CD4-positive, alpha-beta memory T cell (primary cell): ENCODE data around the gene SCARB2. TPM values are rescaled to one million over a fixed set of nuclear protein-coding genes. Genes with fewer than 3 reads are reported as not detected.

ENCODE experiments used
- CTCF ChIA-PET: fragments of 350-600 bp; sonication (Branson Sonifier 250); formaldehyde crosslinking; loops from one replicate; lab custom pipeline; 2021; ENCODE audit warnings: inconsistent platforms; ENCODE audit not compliant: partially characterized antibody; lab: Charles Lee
- POLR2A ChIA-PET: fragments of 350-600 bp; sonication (Branson Sonifier 250); formaldehyde crosslinking; loops from one replicate; lab custom pipeline; 2021; ENCODE audit not compliant: partially characterized antibody; lab: Charles Lee
- DNase-seq, 5 donors: peaks; one replicate each; pipeline versions ENCODE4 v3.0.0 to v3.0.0-alpha.2; 2020 to 2022; ENCODE audit warnings: mixed read lengths in 1 of 5
- H3K27ac ChIP-seq: one replicate; pipeline ENCODE4 v1.7.0; 2013; ENCODE audit warnings: low read depth, low read length
- H3K27me3 ChIP-seq: 2 replicates; pipeline ENCODE4 v1.7.0; 2013; ENCODE audit warnings: mild to moderate bottlenecking, low read length, moderate library complexity; ENCODE audit not compliant: insufficient read depth
- H3K36me3 ChIP-seq: 2 replicates; pipeline ENCODE4 v1.7.0; 2013; ENCODE audit warnings: mild to moderate bottlenecking, low read length, moderate library complexity; ENCODE audit not compliant: insufficient read depth
- H3K4me1 ChIP-seq: 2 replicates; pipeline ENCODE4 v1.7.0; 2013; ENCODE audit warnings: mild to moderate bottlenecking, low read length, moderate library complexity; ENCODE audit not compliant: insufficient read depth
- H3K4me3 ChIP-seq, 2 donors: one replicate each; pipeline ENCODE4 v1.7.0; 2013; ENCODE audit warnings: low read length in 2 of 2, mild to moderate bottlenecking in 1 of 2
- H3K9me3 ChIP-seq, 2 donors: one replicate each; pipeline ENCODE4 v1.7.0; 2013; ENCODE audit warnings: low read length in 2 of 2, control low read depth in 1 of 2; ENCODE audit not compliant: control insufficient read depth in 1 of 2
- H3K27ac Mint-ChIP-seq, 7 donors: one replicate each; pipeline ENCODE4 v1.8.0; 2020 to 2021; ENCODE audit warnings: mixed read lengths in 7 of 7, mild to moderate bottlenecking in 6 of 7, inconsistent platforms in 3 of 7, moderate library complexity in 3 of 7
- H3K27me3 Mint-ChIP-seq, 2 donors: one replicate each; pipeline ENCODE4 v1.8.0; 2020 to 2021; ENCODE audit warnings: mixed read lengths in 2 of 2
- H3K36me3 Mint-ChIP-seq, 2 donors: one replicate each; pipeline ENCODE4 v1.8.0; 2020 to 2021; ENCODE audit warnings: mixed read lengths in 2 of 2, inconsistent platforms in 1 of 2, mild to moderate bottlenecking in 1 of 2
- H3K4me1 Mint-ChIP-seq, 4 donors: one replicate each; pipeline ENCODE4 v1.8.0; 2020 to 2021; ENCODE audit warnings: mixed read lengths in 4 of 4, mild to moderate bottlenecking in 1 of 4
- H3K4me3 Mint-ChIP-seq, 8 donors: one replicate each; pipeline ENCODE4 v1.8.0; 2020 to 2021; ENCODE audit warnings: mixed read lengths in 8 of 8, mild to moderate bottlenecking in 7 of 8, moderate library complexity in 6 of 8, inconsistent platforms in 3 of 8
- H3K9me3 Mint-ChIP-seq, 8 donors: one replicate each; pipeline ENCODE4 v1.8.0; 2020 to 2021; ENCODE audit warnings: mixed read lengths in 8 of 8, mild to moderate bottlenecking in 5 of 8, inconsistent platforms in 3 of 8, moderate library complexity in 1 of 8
- intact Hi-C: fragments of 100-400 bp; cut with micrococcal nuclease; formaldehyde crosslinking; loops from one replicate; pipeline ENCODE4 v1.15.1; 2023
- polyA plus RNA-seq, 2 donors: library from polyadenylated mRNA; unstranded; fragments of 300-500 nt; fragmentation: Illumina TruSeq; gene quantifications; one replicate each; pipeline ENCODE4 v1.2.3, GENCODE V29; 2021
- total RNA-seq, 2 experiments: library from RNA; stranded (reverse); gene quantifications; one replicate each; pipeline ENCODE4 v1.2.3, GENCODE V29; 2021

Gene SCARB2
- total and polyA plus RNA-seq, 4 experiments from 2014 or later: 10.2 to 23.5 (median 19.5) TPM

DNA sequence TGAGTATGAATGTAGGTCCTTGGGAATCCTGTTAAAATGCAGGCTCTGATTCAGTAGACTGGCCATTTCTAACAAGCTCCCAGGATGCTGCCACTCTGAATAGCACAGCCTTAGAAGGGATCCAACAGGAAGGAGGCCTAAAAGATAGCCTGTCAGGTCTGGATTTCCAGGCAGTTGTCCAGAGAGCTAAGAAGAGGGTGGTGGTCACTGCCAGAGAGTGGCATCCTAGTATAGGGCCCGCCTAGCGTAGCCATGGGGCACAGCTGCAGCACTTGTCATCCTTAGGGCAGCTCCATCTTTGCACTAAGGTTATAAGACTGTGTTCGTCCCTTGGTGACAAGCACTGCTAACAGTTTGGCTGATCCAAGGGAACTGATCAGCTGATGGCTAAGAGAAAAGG is 44.9 kb downstream of the SCARB2 start:
- intact Hi-C loops: no loop called here
- Histone ChIP-seq H3K9me3 (no peaks in the 10 kb centered on the region), H3K27ac (no peak overlapping the region), H3K27me3 (no peaks in the 10 kb centered on the region), H3K4me3 (no peak overlapping the region), H3K36me3 (peaks cover 26% of the 10 kb centered on the region), H3K4me1 (no peaks in the 10 kb centered on the region)
- H3K4me1 Mint-ChIP-seq: no peaks in the 10 kb centered on the region
- ChIA-PET CTCF (interaction anchor here (0.6 to 1.5 kb wide), 3 partner anchors 11 to 209 kb away, joined by 3 to 4 read pairs (median 3); no protein-coding TSS in a partner anchor), POLR2A (no interaction called here)
- H3K27ac Mint-ChIP-seq: no peak overlapping the region
- H3K36me3 Mint-ChIP-seq: peaks cover 45 to 59% of the 10 kb centered on the region in 2 donors
- no peaks in the 10 kb centered on the region for H3K9me3 Mint-ChIP-seq
- no peak for DNase-seq
- H3K27me3 Mint-ChIP-seq: no peaks in the 10 kb centered on the region
- no peak overlapping the region for H3K4me3 Mint-ChIP-seq

DNA sequence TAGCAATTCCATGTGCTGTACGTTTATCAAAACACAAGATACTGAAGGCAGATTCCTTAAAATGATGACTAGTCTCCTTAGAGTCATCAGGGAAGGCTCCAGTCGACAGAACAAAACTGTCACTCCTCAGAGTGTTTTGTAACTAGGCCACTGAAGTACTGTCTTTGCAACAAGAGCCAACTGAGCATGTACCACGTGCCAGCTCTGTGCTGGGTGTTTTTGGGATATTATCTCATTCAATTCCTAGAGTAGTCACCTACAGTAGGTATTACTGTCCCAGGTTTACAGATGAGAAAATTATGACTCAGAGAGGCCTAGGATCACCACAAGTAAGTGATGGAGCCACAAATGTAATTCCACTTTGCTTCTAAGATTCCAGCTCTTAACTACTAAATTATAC is 47.1 kb downstream of the SCARB2 start:
- intact Hi-C loops: no loop called here
- no peaks in the 10 kb centered on the region for H3K9me3 ChIP-seq
- no peaks in the 10 kb centered on the region for H3K4me1 ChIP-seq
- Mint-ChIP-seq H3K27ac (no peak overlapping the region), H3K4me1 (no peaks in the 10 kb centered on the region), H3K27me3 (no peaks in the 10 kb centered on the region), H3K36me3 (peaks cover 59 to 68% of the 10 kb centered on the region in 2 donors), H3K9me3 (no peaks in the 10 kb centered on the region), H3K4me3 (no peak overlapping the region)
- H3K27me3 ChIP-seq: no peaks in the 10 kb centered on the region
- peaks cover 25% of the 10 kb centered on the region for H3K36me3 ChIP-seq
- H3K4me3 ChIP-seq: no peak overlapping the region
- ChIA-PET CTCF (interaction anchor here (1.4 to 1.6 kb wide), 2 partner anchors 10 to 13 kb away, joined by 3 to 4 read pairs; no protein-coding TSS in a partner anchor), POLR2A (no interaction called here)
- H3K27ac ChIP-seq: no peak overlapping the region
- DNase-seq: no peak

- H3K27me3 Mint-ChIP-seq: no peaks in the 10 kb centered on the region
- POLR2A ChIA-PET: no interaction called here
- Histone ChIP-seq H3K27me3 (no peaks in the 10 kb centered on the region), H3K27ac (no peak overlapping the region), H3K9me3 (no peaks in the 10 kb centered on the region), H3K36me3 (peaks cover 19% of the 10 kb centered on the region), H3K4me1 (no peaks in the 10 kb centered on the region), H3K4me3 (no peak overlapping the region)
- intact Hi-C loops: no loop called here
- H3K4me1 Mint-ChIP-seq: no peaks in the 10 kb centered on the region
- H3K36me3 Mint-ChIP-seq: peaks cover 40 to 42% of the 10 kb centered on the region in 2 donors
- H3K27ac Mint-ChIP-seq: peak overlapping the region in 1 of 7 donors; percentile 25
- no peak for DNase-seq
- CTCF ChIA-PET: interaction anchor here (0.9 kb wide), 1 partner anchor 20 kb away, joined by 5 read pairs; no protein-coding TSS in a partner anchor
- no peak overlapping the region for H3K4me3 Mint-ChIP-seq
- peaks cover 0 to 10% (median under 1%) of the 10 kb centered on the region in 8 donors for H3K9me3 Mint-ChIP-seq
Measured at GRCh38 chr4:76160355-76160754, 53.3 kb downstream of the SCARB2 start.

GRCh38 chr4:76156635-76157034 is 57.0 kb downstream of the SCARB2 start:
- Mint-ChIP-seq H3K36me3 (peaks cover 17 to 22% of the 10 kb centered on the region in 2 donors), H3K9me3 (peaks cover 0 to 19% (median 6%) of the 10 kb centered on the region in 8 donors), H3K27me3 (no peaks in the 10 kb centered on the region), H3K4me1 (no peaks in the 10 kb centered on the region), H3K27ac (peak overlapping the region in 2 of 7 donors; percentile 5 to 42), H3K4me3 (no peak overlapping the region)
- Histone ChIP-seq H3K27ac (no peak overlapping the region), H3K36me3 (peaks cover 6% of the 10 kb centered on the region), H3K4me1 (no peaks in the 10 kb centered on the region), H3K27me3 (no peaks in the 10 kb centered on the region), H3K4me3 (no peak overlapping the region), H3K9me3 (no peaks in the 10 kb centered on the region)
- DNase-seq: no peak
- CTCF ChIA-PET: interaction anchor here (1.5 kb wide), 2 partner anchors 10 to 23 kb away, joined by 3 to 6 read pairs; no protein-coding TSS in a partner anchor
- POLR2A ChIA-PET: no interaction called here
- intact Hi-C loops: no loop called here

- no peak overlapping the region for H3K27ac ChIP-seq
- Mint-ChIP-seq H3K4me3 (no peak overlapping the region), H3K4me1 (no peaks in the 10 kb centered on the region), H3K36me3 (peaks cover 10 to 15% of the 10 kb centered on the region in 2 donors), H3K27ac (no peak overlapping the region), H3K27me3 (no peaks in the 10 kb centered on the region), H3K9me3 (peaks cover 0 to 19% (median 6%) of the 10 kb centered on the region in 8 donors)
- H3K4me3 ChIP-seq: no peak overlapping the region
- CTCF ChIA-PET: interaction anchor here (1.5 kb wide), 2 partner anchors 10 to 24 kb away, joined by 3 to 6 read pairs; no protein-coding TSS in a partner anchor
- no peak for DNase-seq
- intact Hi-C loops: no loop called here
- POLR2A ChIA-PET: no interaction called here
- no peaks in the 10 kb centered on the region for H3K9me3 ChIP-seq
- peaks cover 3% of the 10 kb centered on the region for H3K36me3 ChIP-seq
- no peaks in the 10 kb centered on the region for H3K4me1 ChIP-seq
- H3K27me3 ChIP-seq: no peaks in the 10 kb centered on the region
Measured at GRCh38 chr4:76155979-76156378, 57.6 kb downstream of the SCARB2 start.

DNA sequence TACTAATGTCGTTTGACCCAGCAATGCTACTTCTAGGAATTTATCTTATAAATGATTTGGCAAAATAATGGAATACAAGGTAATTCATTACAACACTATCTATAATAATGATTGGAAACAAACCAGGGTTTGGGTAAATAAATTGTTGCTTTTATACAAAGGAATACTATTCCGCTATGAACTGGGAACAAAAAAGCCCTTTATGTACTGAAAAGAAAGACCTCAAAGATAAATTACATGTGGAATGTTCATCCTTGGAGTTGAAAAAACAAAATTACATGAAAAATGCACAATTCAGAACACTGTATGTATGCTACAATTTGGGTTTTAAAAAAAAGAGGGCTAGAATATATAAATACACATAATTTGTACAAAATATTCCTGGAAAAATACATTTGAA is 60.3 kb downstream of the SCARB2 start:
- Histone ChIP-seq H3K27me3 (no peaks in the 10 kb centered on the region), H3K9me3 (no peaks in the 10 kb centered on the region), H3K36me3 (no peaks in the 10 kb centered on the region), H3K4me1 (peaks cover 10% of the 10 kb centered on the region), H3K4me3 (no peak overlapping the region), H3K27ac (no peak overlapping the region)
- Mint-ChIP-seq H3K4me3 (no peak overlapping the region), H3K27ac (no peak overlapping the region), H3K36me3 (peaks cover 3 to 4% of the 10 kb centered on the region in 2 donors), H3K9me3 (peaks cover 0 to 19% (median 6%) of the 10 kb centered on the region in 8 donors), H3K27me3 (no peaks in the 10 kb centered on the region), H3K4me1 (peaks cover 6 to 14% (median 11%) of the 10 kb centered on the region in 4 donors)
- CTCF ChIA-PET: no interaction called here
- no peak for DNase-seq
- intact Hi-C loops: no loop called here
- POLR2A ChIA-PET: no interaction called here

- H3K27ac ChIP-seq: peak within 1 kb of the TSS; percentile 88
- POLR2A ChIA-PET: interaction anchor here (0.6 to 2.4 kb wide), 11 partner anchors 31 to 1714 kb away, joined by 3 to 13 read pairs (median 4); partner anchors contain the start of genes MRPL1, NAAA, RCHY1 and SCARB2
- H3K4me1 ChIP-seq: peaks cover 34% of the 10 kb centered on the region
- Mint-ChIP-seq H3K36me3 (peaks cover 6 to 21% of the 10 kb centered on the region in 2 donors), H3K27me3 (no peaks in the 10 kb centered on the region), H3K9me3 (peaks cover 0 to 2% (median 0%) of the 10 kb centered on the region in 8 donors), H3K4me1 (peaks cover 21 to 46% (median 34%) of the 10 kb centered on the region in 4 donors), H3K27ac (peak within 1 kb of the TSS; percentile 84 to 100 (median 98)), H3K4me3 (peak within 1 kb of the TSS; percentile 92 to 100 (median 98))
- intact Hi-C loops: loop anchor here (1.0 to 5.0 kb wide), 8 partner anchors 32 to 1714 kb away; partner anchors contain the start of genes MRPL1, RCHY1, SDAD1 and THAP6
- H3K9me3 ChIP-seq: no peaks in the 10 kb centered on the region
- CTCF ChIA-PET: interaction anchor here (0.6 to 2.8 kb wide), 3 partner anchors 25 to 157 kb away, joined by 3 to 15 read pairs (median 11); partner anchors contain the start of gene SDAD1
- H3K27me3 ChIP-seq: no peaks in the 10 kb centered on the region
- H3K4me3 ChIP-seq: peak within 1 kb of the TSS; percentile 54 to 88
- DNase-seq: peak; percentile 92 to 94 (median 93)
- no peaks in the 10 kb centered on the region for H3K36me3 ChIP-seq
Measured at GRCh38 chr4:76148142-76148865, 65.3 kb downstream of the SCARB2 start, which contains the start of gene NUP54. NUP54 (minus strand) TSS chr4:76148397; CDS start chr4:76148374, 23 bp downstream.
